ENCODE data around the gene HSPBP1. TPM values are rescaled to one million over a fixed set of nuclear protein-coding genes. Genes with fewer than 3 reads are reported as not detected.

HSPBP1 gene
- total RNA-seq, 1 experiment from 2014 or later, result 83.4 TPM

DNA sequence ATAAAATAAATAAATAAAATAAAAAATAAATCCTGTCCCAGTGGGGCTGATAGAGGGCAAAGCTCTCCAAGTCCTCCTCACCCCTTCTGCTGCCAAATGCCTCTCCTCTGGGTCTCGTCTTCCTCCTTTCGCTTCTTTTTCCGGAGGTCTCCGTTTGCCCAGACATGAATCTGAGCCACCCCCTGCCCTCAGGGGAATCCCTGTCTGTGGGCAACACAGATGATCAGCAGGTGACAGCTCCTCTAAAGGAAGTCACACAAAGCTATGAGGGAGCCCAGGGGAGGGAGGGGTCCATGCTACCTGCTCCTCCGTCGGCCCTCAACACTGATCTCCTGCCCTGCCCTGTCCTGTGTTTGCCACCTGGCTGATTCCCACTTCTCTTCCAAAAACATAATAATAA is 44.8 kb upstream of the HSPBP1 start:
- ChIA-PET POLR2A (ENCODE audit: low non-redundant PET) (no interaction called here), CTCF (no interaction called here)
- no peaks in the 10 kb centered on the region for H3K27me3 ChIP-seq (replicated peaks; ENCODE audit: insufficient read depth, low read depth, low read length, poor library complexity)
- H3K36me3 ChIP-seq (ENCODE audit: insufficient read depth, low read length, poor library complexity, severe bottlenecking), result no peaks in the 10 kb centered on the region
- H3K9me3 ChIP-seq (ENCODE audit: low read depth, low read length, poor library complexity, severe bottlenecking), result no peaks in the 10 kb centered on the region
- no peak overlapping the region for H3K27ac ChIP-seq (ENCODE audit: low read depth, low read length, poor library complexity, severe bottlenecking)
- no peak for DNase-seq (ENCODE audit: low spot score)
- BruUV-seq (replicated peaks), result no TSS peak
- H3K4me1 ChIP-seq (ENCODE audit: insufficient read depth, low read length, poor library complexity, severe bottlenecking), result no peaks in the 10 kb centered on the region
- TF ChIP-seq EZH2 (IDR thresholded peaks at IDR 0.05; ENCODE audit: borderline replicate concordance, low read depth, low read length, poor library complexity, severe bottlenecking), result no peak
- TF ChIP-seq, protein P1, sequence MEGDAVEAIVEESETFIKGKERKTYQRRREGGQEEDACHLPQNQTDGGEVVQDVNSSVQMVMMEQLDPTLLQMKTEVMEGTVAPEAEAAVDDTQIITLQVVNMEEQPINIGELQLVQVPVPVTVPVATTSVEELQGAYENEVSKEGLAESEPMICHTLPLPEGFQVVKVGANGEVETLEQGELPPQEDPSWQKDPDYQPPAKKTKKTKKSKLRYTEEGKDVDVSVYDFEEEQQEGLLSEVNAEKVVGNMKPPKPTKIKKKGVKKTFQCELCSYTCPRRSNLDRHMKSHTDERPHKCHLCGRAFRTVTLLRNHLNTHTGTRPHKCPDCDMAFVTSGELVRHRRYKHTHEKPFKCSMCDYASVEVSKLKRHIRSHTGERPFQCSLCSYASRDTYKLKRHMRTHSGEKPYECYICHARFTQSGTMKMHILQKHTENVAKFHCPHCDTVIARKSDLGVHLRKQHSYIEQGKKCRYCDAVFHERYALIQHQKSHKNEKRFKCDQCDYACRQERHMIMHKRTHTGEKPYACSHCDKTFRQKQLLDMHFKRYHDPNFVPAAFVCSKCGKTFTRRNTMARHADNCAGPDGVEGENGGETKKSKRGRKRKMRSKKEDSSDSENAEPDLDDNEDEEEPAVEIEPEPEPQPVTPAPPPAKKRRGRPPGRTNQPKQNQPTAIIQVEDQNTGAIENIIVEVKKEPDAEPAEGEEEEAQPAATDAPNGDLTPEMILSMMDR (conservative IDR thresholded peaks at IDR 0.05; ENCODE audit: low read depth, low read length), result no peak
- H3K4me3 ChIP-seq (ENCODE audit: low read depth, low read length, poor library complexity, severe bottlenecking), result no peak overlapping the region
- intact Hi-C loops (cut with micrococcal nuclease; ENCODE audit: unreplicated experiment), result no loop called here

DNA sequence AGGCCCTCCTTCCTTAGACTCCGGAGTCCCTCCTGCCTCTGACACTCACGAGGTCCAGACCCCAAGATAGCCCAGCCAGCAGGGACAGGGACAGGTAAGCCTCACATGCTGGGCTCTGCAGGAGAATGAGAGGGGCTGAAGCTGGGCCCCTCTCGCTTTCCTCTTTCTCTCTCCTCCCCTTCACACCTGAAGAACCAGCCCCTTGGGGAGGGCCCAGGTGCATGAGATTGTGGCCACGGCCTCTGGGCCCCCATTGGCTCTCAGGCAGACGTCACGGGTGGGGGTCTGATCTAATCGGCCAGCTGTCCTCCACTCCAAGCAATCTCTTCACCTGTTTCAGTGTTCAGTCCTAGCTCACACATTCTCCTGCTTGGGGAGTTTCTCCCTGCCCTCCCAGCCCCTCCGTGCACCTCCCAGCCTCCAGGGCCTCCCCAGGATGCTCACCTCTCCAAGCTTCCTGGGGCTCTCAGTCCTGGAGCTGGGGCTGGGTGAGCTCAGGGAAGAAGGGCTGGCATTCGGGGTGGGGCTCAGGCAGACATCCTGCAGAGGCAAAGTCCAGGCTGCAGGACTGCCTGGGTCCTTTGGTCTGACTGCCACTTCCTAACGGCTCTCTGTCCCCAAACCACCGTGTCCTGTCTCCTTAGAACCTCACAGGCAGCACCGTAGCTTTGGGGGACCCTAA is 42.4 kb upstream of the HSPBP1 start:
- no peaks in the 10 kb centered on the region for H3K36me3 ChIP-seq (ENCODE audit: insufficient read depth, low read length, poor library complexity, severe bottlenecking)
- intact Hi-C loops (cut with micrococcal nuclease; ENCODE audit: unreplicated experiment), result no loop called here
- BruUV-seq (replicated peaks), result no TSS peak
- ChIA-PET POLR2A (ENCODE audit: low non-redundant PET) (no interaction called here), CTCF (no interaction called here)
- H3K4me3 ChIP-seq (ENCODE audit: low read depth, low read length, poor library complexity, severe bottlenecking), result no peak overlapping the region
- no peaks in the 10 kb centered on the region for H3K4me1 ChIP-seq (ENCODE audit: insufficient read depth, low read length, poor library complexity, severe bottlenecking)
- H3K27me3 ChIP-seq (replicated peaks; ENCODE audit: insufficient read depth, low read depth, low read length, poor library complexity), result no peaks in the 10 kb centered on the region
- no peak for TF ChIP-seq EZH2 (IDR thresholded peaks at IDR 0.05; ENCODE audit: borderline replicate concordance, low read depth, low read length, poor library complexity, severe bottlenecking)
- TF ChIP-seq, protein P1 (conservative IDR thresholded peaks at IDR 0.05; ENCODE audit: low read depth, low read length), result no peak
- DNase-seq (ENCODE audit: low spot score), result no peak
- no peaks in the 10 kb centered on the region for H3K9me3 ChIP-seq (ENCODE audit: low read depth, low read length, poor library complexity, severe bottlenecking)
- no peak overlapping the region for H3K27ac ChIP-seq (ENCODE audit: low read depth, low read length, poor library complexity, severe bottlenecking)

DNA sequence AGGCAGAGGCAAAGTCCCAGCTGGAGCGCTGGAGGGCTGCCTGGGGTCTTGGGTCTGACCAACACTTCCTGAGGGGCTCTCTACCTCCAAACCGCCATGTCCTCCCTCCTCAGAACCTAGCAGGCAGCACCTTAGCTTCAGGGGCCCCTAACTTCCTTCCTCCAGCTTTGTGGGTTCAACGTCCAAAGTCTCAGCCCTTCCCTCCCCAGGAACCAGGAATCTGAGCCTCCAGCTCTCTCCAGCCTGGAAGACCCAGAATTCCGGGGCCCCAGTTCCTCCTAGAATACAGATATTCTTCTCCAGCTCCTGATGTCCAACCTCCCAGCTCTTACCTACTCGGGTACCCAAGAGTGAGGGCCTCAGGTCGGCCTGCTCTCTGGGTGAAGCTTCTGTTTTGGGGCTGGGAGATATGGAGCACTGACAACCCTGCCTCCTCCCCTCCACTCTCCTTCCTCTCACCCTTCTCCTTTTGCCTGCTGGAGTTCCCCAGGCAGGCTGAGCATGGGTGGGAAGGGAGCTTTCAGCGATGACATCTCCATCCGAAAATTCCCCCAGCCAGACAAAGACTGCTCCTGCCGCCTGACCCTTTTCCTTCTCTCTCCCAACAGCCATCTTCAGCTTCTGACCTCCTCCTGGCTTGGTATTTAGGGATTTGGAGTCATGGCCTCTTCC is 41.7 kb upstream of the HSPBP1 start:
- ChIA-PET POLR2A (ENCODE audit: low non-redundant PET) (interaction anchor here (0.6 kb wide), 1 partner anchor 18 kb away, joined by 4 read pairs; the partner anchor contains the start of gene KMT5C), CTCF (no interaction called here)
- no peaks in the 10 kb centered on the region for H3K36me3 ChIP-seq (ENCODE audit: insufficient read depth, low read length, poor library complexity, severe bottlenecking)
- H3K4me1 ChIP-seq (ENCODE audit: insufficient read depth, low read length, poor library complexity, severe bottlenecking), result no peaks in the 10 kb centered on the region
- no peaks in the 10 kb centered on the region for H3K27me3 ChIP-seq (replicated peaks; ENCODE audit: insufficient read depth, low read depth, low read length, poor library complexity)
- intact Hi-C loops (cut with micrococcal nuclease; ENCODE audit: unreplicated experiment), result no loop called here
- no TSS peak for BruUV-seq (replicated peaks)
- no peaks in the 10 kb centered on the region for H3K9me3 ChIP-seq (ENCODE audit: low read depth, low read length, poor library complexity, severe bottlenecking)
- H3K4me3 ChIP-seq (ENCODE audit: low read depth, low read length, poor library complexity, severe bottlenecking), result no peak overlapping the region
- TF ChIP-seq, protein P1 (conservative IDR thresholded peaks at IDR 0.05; ENCODE audit: low read depth, low read length), result no peak
- TF ChIP-seq EZH2 (IDR thresholded peaks at IDR 0.05; ENCODE audit: borderline replicate concordance, low read depth, low read length, poor library complexity, severe bottlenecking), result no peak
- no peak for DNase-seq (ENCODE audit: low spot score)
- H3K27ac ChIP-seq (ENCODE audit: low read depth, low read length, poor library complexity, severe bottlenecking), result no peak overlapping the region

Measured in A673 (cell line).